Stomach smooth muscle (tissue), 2 donors: ENCODE measurements around the gene JPH3.

Experiments used
- H3K27ac ChIP-seq: one replicate; pipeline ENCODE4 v1.7.0; 2013; ENCODE audit warnings: mild to moderate bottlenecking, low read length, inconsistent platforms
- H3K27me3 ChIP-seq, 2 donors: one replicate each; pipeline ENCODE4 v1.7.0; 2013; ENCODE audit warnings: low read length in 2 of 2; ENCODE audit not compliant: insufficient read depth in 2 of 2, control insufficient read depth in 1 of 2
- H3K36me3 ChIP-seq, 2 donors: one replicate each; pipeline ENCODE4 v1.7.0; 2013; ENCODE audit warnings: low read length in 2 of 2; ENCODE audit not compliant: control insufficient read depth in 2 of 2, insufficient read depth in 2 of 2
- H3K4me1 ChIP-seq: one replicate; pipeline ENCODE4 v1.7.0; 2013; ENCODE audit warnings: low read length; ENCODE audit not compliant: control insufficient read depth, insufficient read depth
- H3K4me3 ChIP-seq, 2 donors: one replicate each; pipeline ENCODE4 v1.7.0; 2013; ENCODE audit warnings: low read length in 2 of 2
- H3K9ac ChIP-seq, 2 donors: one replicate each; pipeline ENCODE4 v1.7.0; 2013; ENCODE audit warnings: low read length in 2 of 2, mild to moderate bottlenecking in 1 of 2
- H3K9me3 ChIP-seq, 2 donors: one replicate each; pipeline ENCODE4 v1.7.0; 2013; ENCODE audit warnings: low read length in 2 of 2; ENCODE audit not compliant: control insufficient read depth in 2 of 2
- donor health status: healthy.
- donor health status: Pancreatic carcinoma.

JPH3 gene

GRCh38 chr16:87585442-87586200 lies 16.7 kb upstream of the JPH3 start:
- Histone ChIP-seq H3K27me3 (peaks cover 5 to 29% of the 10 kb centered on the region in 2 donors), H3K4me1 (peaks cover 33% of the 10 kb centered on the region), H3K36me3 (no peaks in the 10 kb centered on the region), H3K9me3 (no peaks in the 10 kb centered on the region), H3K4me3 (no peak overlapping the region), H3K9ac (no peak overlapping the region), H3K27ac (no peak overlapping the region)

GRCh38 chr16:87586201-87586782 lies 16.0 kb upstream of the JPH3 start:
- Histone ChIP-seq H3K9me3 (no peaks in the 10 kb centered on the region), H3K36me3 (no peaks in the 10 kb centered on the region), H3K27ac (no peak overlapping the region), H3K4me1 (peaks cover 32% of the 10 kb centered on the region), H3K27me3 (peaks cover 5 to 26% of the 10 kb centered on the region in 2 donors), H3K4me3 (no peak overlapping the region), H3K9ac (no peak overlapping the region)

DNA sequence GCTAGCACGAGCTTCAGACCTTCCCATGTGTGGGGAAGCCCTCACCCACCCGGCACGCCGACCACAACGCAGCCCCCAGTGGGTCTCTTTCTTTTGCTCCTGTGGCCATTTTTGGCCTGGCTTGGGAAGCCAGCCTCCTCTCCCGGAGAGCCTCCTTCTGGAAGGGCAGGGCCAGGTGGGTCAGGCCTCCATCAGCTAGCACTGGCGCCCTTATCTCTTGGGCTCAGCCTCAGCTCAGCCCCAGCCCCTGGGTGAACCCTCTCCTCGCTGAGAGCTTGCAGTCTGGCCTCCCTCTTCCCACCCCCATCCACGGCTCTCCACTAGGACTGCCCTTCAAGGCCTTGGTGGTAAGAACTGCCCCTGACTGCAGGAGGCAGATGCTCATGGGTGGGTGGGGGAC lies 14.7 kb upstream of the JPH3 start:
- H3K27me3 ChIP-seq, result peaks cover 8 to 26% of the 10 kb centered on the region in 2 donors
- no peak overlapping the region for H3K4me3 ChIP-seq
- H3K36me3 ChIP-seq, result no peaks in the 10 kb centered on the region
- H3K4me1 ChIP-seq, result peaks cover 20% of the 10 kb centered on the region
- no peak overlapping the region for H3K9ac ChIP-seq
- H3K9me3 ChIP-seq, result no peaks in the 10 kb centered on the region
- H3K27ac ChIP-seq, result no peak overlapping the region

DNA sequence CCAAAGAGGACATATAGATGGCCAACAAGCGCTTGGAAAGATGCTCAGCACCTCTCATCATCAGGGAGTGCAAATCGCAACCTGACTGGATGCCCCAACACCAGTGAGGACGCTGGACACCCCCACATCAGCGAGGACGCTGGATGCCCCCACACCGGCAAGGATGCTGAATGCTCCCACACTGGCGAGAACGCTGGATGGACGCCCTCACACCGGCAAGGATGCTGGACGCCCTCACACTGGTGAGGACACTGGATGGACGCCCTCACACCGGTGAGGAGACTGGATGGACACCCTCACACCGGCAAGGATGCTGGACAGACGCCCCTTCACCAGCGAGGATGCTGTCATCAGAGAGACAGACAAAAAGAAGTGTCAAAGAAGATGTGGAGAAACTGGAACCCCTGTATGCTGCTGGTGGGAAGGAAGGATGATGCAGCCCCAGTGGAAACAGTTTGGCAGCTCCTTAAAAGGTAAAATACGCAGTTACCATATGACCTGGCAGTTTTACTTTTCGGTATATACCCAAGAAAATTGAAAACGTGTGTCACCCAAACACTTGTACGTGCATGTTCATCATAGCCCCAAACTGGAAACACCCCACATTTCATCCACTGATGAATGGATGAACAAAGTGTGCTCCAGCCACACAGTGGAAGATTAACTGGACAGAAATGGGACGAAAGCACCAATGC lies 10.1 kb upstream of the JPH3 start:
- Histone ChIP-seq H3K4me1 (peaks cover 5% of the 10 kb centered on the region), H3K36me3 (no peaks in the 10 kb centered on the region), H3K27me3 (peaks cover 12 to 13% of the 10 kb centered on the region in 2 donors)

DNA sequence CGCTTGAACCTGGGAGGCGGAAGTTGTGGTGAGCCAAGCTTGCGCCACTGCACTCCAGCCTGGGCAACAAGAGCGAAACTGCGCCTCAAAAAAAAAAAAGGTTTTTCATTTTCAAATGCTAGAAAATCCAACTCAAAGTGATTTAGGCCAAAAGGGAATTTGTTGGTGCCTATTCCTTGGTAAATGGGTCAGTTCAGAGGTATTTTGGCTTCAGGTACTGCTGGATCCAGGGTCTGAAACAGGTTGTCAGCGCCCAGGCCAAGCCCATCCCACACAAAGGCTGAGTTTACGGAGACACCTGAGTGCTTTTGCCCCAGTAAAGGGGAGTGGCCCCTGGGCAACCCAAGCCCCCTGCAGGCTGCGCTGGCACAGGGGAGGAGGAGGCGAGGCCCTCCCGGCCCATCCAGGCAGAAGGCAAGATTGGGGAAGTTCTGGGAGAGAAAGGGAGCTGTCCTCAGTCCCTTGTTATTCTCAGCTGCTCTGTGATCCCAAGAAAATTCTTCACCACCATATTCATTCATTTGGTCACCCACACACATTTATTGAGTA lies 8.5 kb upstream of the JPH3 start:
- peaks cover 13 to 15% of the 10 kb centered on the region in 2 donors for H3K27me3 ChIP-seq
- H3K9me3 ChIP-seq, result no peaks in the 10 kb centered on the region
- peaks cover 5% of the 10 kb centered on the region for H3K4me1 ChIP-seq
- H3K4me3 ChIP-seq, result no peak overlapping the region
- H3K27ac ChIP-seq, result no peak overlapping the region
- no peak overlapping the region for H3K9ac ChIP-seq
- H3K36me3 ChIP-seq, result no peaks in the 10 kb centered on the region

More for the DNA sequence above, 10.1 kb upstream of the JPH3 start:
- Histone ChIP-seq H3K27ac (no peak overlapping the region), H3K9me3 (no peaks in the 10 kb centered on the region), H3K9ac (no peak overlapping the region), H3K4me3 (no peak overlapping the region)

DNA sequence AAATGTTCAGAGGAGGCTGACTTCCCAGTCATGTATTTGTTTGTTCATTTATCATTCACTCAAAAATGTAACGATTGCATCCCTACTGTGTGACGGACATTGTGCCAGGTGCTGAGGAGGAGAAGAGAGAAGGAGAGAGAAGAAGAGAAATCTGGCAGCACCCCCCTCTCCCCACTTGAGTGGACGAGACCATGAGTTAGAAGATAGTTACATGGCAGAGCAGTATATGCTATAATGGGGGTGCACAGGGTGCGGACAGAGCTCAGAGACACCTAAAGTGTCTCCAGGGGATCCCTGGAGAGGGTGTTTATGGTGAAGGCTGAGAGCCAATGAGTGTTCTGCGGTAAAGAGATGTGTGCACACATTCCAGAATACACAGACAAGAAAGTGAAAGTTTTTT lies 6.6 kb upstream of the JPH3 start:
- no peaks in the 10 kb centered on the region for H3K4me1 ChIP-seq
- peaks cover 17 to 29% of the 10 kb centered on the region in 2 donors for H3K27me3 ChIP-seq
- H3K27ac ChIP-seq, result no peak overlapping the region
- H3K4me3 ChIP-seq, result no peak overlapping the region
- H3K9ac ChIP-seq, result no peak overlapping the region
- H3K36me3 ChIP-seq, result no peaks in the 10 kb centered on the region
- peaks cover 0 to 4% of the 10 kb centered on the region in 2 donors for H3K9me3 ChIP-seq

GRCh38 chr16:87597324-87597830 lies 4.9 kb upstream of the JPH3 start:
- Histone ChIP-seq H3K27me3 (peaks cover 29 to 36% of the 10 kb centered on the region in 2 donors), H3K9me3 (peaks cover 0 to 4% of the 10 kb centered on the region in 2 donors), H3K27ac (no peak overlapping the region), H3K4me3 (no peak overlapping the region), H3K9ac (no peak overlapping the region), H3K4me1 (no peaks in the 10 kb centered on the region), H3K36me3 (no peaks in the 10 kb centered on the region)

DNA sequence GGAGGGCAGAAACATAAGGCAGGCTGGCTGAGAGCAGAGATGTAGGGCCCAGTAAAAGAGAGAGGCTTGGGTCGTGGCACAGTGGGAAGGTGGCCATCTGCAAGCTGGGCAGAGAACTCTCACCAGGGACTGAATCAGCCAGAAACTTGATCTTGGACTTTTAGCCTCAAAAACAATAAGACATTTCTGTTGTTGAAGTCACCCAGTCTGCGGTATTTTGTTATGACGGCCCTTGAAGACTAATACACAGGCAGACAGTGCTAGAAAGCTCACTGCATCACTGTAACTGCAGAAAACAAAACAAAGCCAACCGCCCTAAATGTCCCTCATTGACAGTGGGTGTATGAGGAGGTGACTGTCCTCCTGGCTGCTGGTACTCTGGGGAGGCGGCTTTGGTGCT lies 3.9 kb upstream of the JPH3 start:
- peaks cover 0 to 4% of the 10 kb centered on the region in 2 donors for H3K9me3 ChIP-seq
- H3K4me1 ChIP-seq, result peaks cover 6% of the 10 kb centered on the region
- H3K4me3 ChIP-seq, result no peak overlapping the region
- peaks cover 35 to 40% of the 10 kb centered on the region in 2 donors for H3K27me3 ChIP-seq
- H3K36me3 ChIP-seq, result no peaks in the 10 kb centered on the region
- H3K9ac ChIP-seq, result no peak overlapping the region
- H3K27ac ChIP-seq, result no peak overlapping the region

DNA sequence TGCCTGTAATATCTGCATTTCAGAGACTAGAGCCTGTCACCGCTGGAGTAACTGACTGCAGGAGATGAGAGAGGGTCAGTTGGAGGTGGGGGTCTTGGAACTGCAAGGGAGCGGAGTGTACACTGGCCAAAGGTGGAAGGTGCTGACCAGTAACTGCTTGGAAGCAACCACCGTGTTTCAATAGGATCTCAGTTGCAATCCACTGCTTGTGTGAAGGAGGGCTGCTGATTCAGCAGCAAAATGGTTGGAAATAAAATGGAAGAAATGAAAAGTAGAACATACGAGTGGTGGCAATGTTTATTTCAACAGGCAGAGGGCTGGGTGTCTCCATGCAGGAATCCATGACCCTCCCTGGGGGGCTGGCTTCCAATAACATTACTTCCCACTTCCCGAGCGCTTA lies 2.1 kb upstream of the JPH3 start:
- Histone ChIP-seq H3K4me1 (peaks cover 6% of the 10 kb centered on the region), H3K27me3 (peaks cover 46% of the 10 kb centered on the region in 2 donors)

DNA sequence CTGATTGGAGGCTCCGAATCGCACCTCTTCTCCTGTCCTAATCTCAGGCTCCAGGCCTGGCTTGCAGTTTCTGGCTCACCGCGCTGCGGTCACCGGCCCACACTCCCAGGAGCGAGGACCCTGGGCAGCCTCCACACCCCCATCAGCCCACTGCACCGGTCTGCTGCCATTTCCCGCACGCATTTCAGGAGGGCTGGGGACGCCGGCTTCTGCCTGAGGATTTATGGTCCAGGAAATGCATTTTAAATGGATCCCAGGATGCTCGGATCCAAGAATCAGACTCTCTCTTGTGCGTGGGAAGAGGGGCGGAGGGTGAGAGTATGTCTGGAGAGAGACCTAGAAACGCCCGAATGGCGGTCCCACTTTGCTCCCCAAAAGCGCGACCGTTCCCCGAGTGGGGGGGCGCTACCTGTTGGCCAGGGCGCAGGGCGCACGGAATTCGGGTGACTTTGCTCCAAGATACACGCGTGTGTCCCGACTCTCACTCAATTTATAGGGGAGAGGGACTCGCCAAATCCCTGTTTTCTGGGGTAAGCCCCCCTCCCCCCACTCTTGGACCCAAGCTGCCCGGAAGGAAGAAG lies 817 bp upstream of the JPH3 start:
- Histone ChIP-seq H3K9me3 (peaks cover 0 to 4% of the 10 kb centered on the region in 2 donors), H3K27me3 (peaks cover 51 to 52% of the 10 kb centered on the region in 2 donors), H3K27ac (no peak overlapping the region), H3K4me3 (no peak overlapping the region), H3K36me3 (no peaks in the 10 kb centered on the region), H3K9ac (no peak overlapping the region), H3K4me1 (peaks cover 6% of the 10 kb centered on the region)

More for the DNA sequence above, 2.1 kb upstream of the JPH3 start:
- H3K4me3 ChIP-seq, result no peak overlapping the region
- H3K36me3 ChIP-seq, result no peaks in the 10 kb centered on the region
- H3K27ac ChIP-seq, result no peak overlapping the region
- H3K9me3 ChIP-seq, result peaks cover 0 to 4% of the 10 kb centered on the region in 2 donors
- H3K9ac ChIP-seq, result no peak overlapping the region
